ENCODE measurements around the gene EIF4B. TPM values are rescaled to one million over a fixed set of nuclear protein-coding genes. Genes with fewer than 3 reads are reported as not detected.

Gene EIF4B
- total and polyA plus RNA-seq, 2 of the 8 experiments (the other 6 are each of a cell fraction or from before 2014, with no cell fraction given), result 269 to 816 TPM

DNA sequence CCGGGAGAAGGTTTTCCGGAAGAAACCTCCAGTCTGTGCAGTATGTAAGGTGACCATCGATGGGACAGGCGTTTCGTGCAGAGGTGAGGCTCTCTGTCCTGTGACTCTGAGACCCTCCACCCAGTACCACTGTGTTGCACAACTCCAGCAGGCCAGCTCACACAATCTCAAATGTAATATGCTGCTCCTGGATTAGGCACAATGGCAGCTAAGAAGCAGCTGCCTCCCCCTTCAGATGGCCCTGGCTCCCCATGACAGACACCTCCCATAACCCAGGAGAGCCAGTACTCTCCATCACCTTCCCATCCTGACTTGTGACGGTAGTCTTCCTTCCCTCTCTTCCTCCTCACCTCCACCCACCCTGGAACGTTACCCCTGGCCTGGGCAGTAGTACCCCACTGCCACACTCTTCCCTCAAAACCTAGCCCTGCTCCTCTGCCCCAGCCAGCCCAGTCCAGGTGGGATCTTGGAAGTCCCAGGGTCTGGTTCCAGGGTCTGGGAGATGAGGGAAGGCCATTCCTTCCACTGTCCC lies 45.7 kb downstream of the EIF4B start (continued):
- TF ChIP-seq TAF1 (IDR thresholded peaks at IDR 0.05; ENCODE audit: low read depth, low read length) (no peak), RXRA (IDR thresholded peaks at IDR 0.05; ENCODE audit: insufficient read depth, low read depth, low read length) (no peak), MAX (IDR thresholded peaks at IDR 0.05) (no peak), SRF (IDR thresholded peaks at IDR 0.05; ENCODE audit: low read depth, low read length) (no peak), E2F6 (IDR thresholded peaks at IDR 0.05) (no peak)
